Chondrocyte (in vitro differentiated cells): ENCODE data around the gene RER1. TPM values are rescaled to one million over a fixed set of nuclear protein-coding genes. Genes with fewer than 3 reads are reported as not detected.

Source experiments
- DNase-seq: peaks from one replicate; pipeline ENCODE4 v3.0.0; 2021; ENCODE audit warnings: mixed read lengths, low spot score
- H3K27ac Mint-ChIP-seq: one replicate; pipeline ENCODE4 v1.8.0; 2021; ENCODE audit warnings: mild to moderate bottlenecking, moderate library complexity, mixed read lengths; ENCODE audit not compliant: unreplicated experiment
- H3K27me3 Mint-ChIP-seq: 2 replicates; pipeline ENCODE4 v1.8.0; 2021; ENCODE audit warnings: low read depth, mixed read lengths
- H3K36me3 Mint-ChIP-seq: 2 replicates; pipeline ENCODE4 v1.8.0; 2021; ENCODE audit warnings: low read depth, mixed read lengths
- H3K4me1 Mint-ChIP-seq: 2 replicates; pipeline ENCODE4 v1.8.0; 2021; ENCODE audit warnings: low read depth, mild to moderate bottlenecking, mixed read lengths
- H3K4me3 Mint-ChIP-seq: one replicate; pipeline ENCODE4 v1.8.0; 2021; ENCODE audit warnings: mild to moderate bottlenecking, moderate library complexity, mixed read lengths; ENCODE audit not compliant: unreplicated experiment
- H3K9me3 Mint-ChIP-seq: 2 replicates; pipeline ENCODE4 v1.8.0; 2021; ENCODE audit warnings: low read depth, mixed read lengths
- CTCF ChIP-seq: fragments of 200-600 bp; sonication (generic); IDR thresholded peaks from 2 replicates; pipeline ENCODE4 v1.5.0; 2021; ENCODE audit warnings: antibody characterized with exemption, mild to moderate bottlenecking, moderate library complexity
- total RNA-seq: library from RNA; stranded (reverse); gene quantifications from 3 replicates; pipeline ENCODE4 v1.2.1, GENCODE V29; 2021

RER1 gene
- total RNA-seq, 1 donor from 2014 or later, result 158 TPM

GRCh38 chr1:2348346-2349325 lies 43.0 kb upstream of the RER1 start:
- no peak for TF ChIP-seq CTCF
- DNase-seq, result no peak
- Mint-ChIP-seq H3K27me3 (no peaks in the 10 kb centered on the region), H3K4me1 (peaks cover 11% of the 10 kb centered on the region), H3K27ac (no peak overlapping the region), H3K9me3 (no peaks in the 10 kb centered on the region), H3K36me3 (no peaks in the 10 kb centered on the region), H3K4me3 (no peak overlapping the region)

GRCh38 chr1:2349806-2350205 lies 41.8 kb upstream of the RER1 start:
- Mint-ChIP-seq H3K36me3 (no peaks in the 10 kb centered on the region), H3K9me3 (no peaks in the 10 kb centered on the region), H3K4me1 (peaks cover 15% of the 10 kb centered on the region), H3K4me3 (no peak overlapping the region), H3K27me3 (no peaks in the 10 kb centered on the region), H3K27ac (no peak overlapping the region)
- DNase-seq, result no peak
- TF ChIP-seq CTCF, result no peak

- Mint-ChIP-seq H3K27ac (no peak overlapping the region), H3K27me3 (no peaks in the 10 kb centered on the region), H3K4me3 (no peak overlapping the region), H3K36me3 (no peaks in the 10 kb centered on the region), H3K9me3 (no peaks in the 10 kb centered on the region), H3K4me1 (peaks cover 17% of the 10 kb centered on the region)
- DNase-seq, result peak; percentile 84
- no peak for TF ChIP-seq CTCF
Measured at GRCh38 chr1:2350501-2350900, 41.1 kb upstream of the RER1 start.

DNA sequence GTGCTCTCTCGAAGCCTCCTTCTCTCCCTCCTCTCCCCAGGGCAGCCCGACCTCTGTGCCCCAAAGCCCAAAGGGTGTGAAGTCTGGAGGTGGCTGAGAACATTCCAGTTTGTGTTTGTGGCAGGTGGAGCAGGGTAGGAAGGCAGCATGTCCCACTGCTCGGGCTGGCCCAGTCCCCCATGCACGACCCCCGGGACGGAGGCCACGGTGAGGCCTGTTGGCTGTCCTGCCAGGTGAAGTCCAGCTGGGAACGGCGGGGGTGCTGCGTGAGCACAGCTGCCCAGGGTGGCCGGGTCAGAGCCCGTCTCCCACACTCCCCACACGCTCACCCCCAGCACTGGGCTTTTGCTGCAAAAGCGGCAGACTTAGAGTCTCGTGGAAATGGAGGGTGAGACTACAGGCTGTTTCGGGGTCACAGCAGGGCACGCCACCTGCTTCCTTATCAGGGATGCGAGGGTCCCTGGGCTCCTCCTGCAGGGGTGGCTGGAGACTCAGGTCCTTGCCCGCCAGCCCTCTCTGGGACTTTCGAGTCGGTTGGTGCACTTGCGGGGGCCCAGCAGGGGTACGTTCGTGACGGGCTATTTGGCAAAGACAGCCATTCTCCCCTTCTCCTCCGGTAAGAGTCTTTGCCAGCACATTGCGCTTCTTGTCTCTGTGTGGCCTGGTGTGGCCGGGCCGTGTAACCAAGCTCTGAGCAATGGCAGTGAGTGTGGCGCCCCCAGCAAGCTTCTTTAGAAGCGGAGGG lies 40.6 kb upstream of the RER1 start:
- H3K4me3 Mint-ChIP-seq, result no peak overlapping the region
- peak; percentile 89 for DNase-seq
- TF ChIP-seq CTCF, result no peak
- H3K36me3 Mint-ChIP-seq, result no peaks in the 10 kb centered on the region
- H3K27ac Mint-ChIP-seq, result no peak overlapping the region
- no peaks in the 10 kb centered on the region for H3K9me3 Mint-ChIP-seq
- peaks cover 20% of the 10 kb centered on the region for H3K4me1 Mint-ChIP-seq
- H3K27me3 Mint-ChIP-seq, result no peaks in the 10 kb centered on the region

DNA sequence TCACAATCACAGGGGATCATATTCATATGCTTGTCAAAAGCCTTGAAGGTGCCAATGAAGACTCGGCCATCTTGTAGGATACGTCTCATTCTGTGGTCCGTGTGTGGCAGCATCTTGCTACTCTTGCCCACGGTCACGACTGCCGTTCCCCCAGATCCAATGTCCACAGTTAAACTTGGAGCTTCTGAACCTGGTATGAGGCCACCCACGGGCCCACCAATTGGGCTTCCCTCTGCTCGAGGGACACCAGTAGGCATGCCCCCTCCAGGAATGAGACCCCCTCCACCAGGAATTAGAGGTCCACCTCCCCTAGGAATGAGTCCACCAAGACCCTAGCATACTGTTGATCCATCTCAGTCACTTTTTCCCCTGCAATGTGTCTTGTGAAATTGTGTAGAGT lies 39.9 kb upstream of the RER1 start:
- Mint-ChIP-seq H3K4me3 (no peak overlapping the region), H3K27ac (no peak overlapping the region), H3K27me3 (no peaks in the 10 kb centered on the region), H3K36me3 (no peaks in the 10 kb centered on the region), H3K4me1 (peaks cover 20% of the 10 kb centered on the region), H3K9me3 (no peaks in the 10 kb centered on the region)
- DNase-seq, result no peak
- TF ChIP-seq CTCF, result no peak
